ENCODE data around the gene MTMR1. TPM values are rescaled to one million over a fixed set of nuclear protein-coding genes. Genes with fewer than 3 reads are reported as not detected.

Gene MTMR1
- total and polyA plus RNA-seq, 5 donors from 2014 or later = 17.9 to 61.1 (median 27.9) TPM

- H3K4me1 ChIP-seq (ENCODE audit: control insufficient read depth, insufficient read depth, low read length, poor library complexity, severe bottlenecking) = peaks cover 32% of the 10 kb centered on the region
- H3K9me3 Mint-ChIP-seq = no peaks in the 10 kb centered on the region
- H3K27me3 Mint-ChIP-seq = no peaks in the 10 kb centered on the region
- H3K36me3 ChIP-seq (ENCODE audit: control insufficient read depth, insufficient read depth, low read length) = no peaks in the 10 kb centered on the region
- H3K27ac Mint-ChIP-seq = peak overlapping the region in 2 of 3 donors; percentile 87 to 92
- peaks cover 19 to 54% (median 26%) of the 10 kb centered on the region in 4 donors for H3K4me1 Mint-ChIP-seq
- no peaks in the 10 kb centered on the region for H3K27me3 ChIP-seq (ENCODE audit: control insufficient read depth, insufficient read depth, low read length)
- ATAC-seq (ENCODE audit: low read depth in 2 of 2) (no peak), DNase-seq (no peak)
- H3K9me3 ChIP-seq (ENCODE audit: control insufficient read depth in 2 of 2, low read length in 2 of 2) = no peaks in the 10 kb centered on the region
- H3K4me3 ChIP-seq (ENCODE audit: low read depth, low read length) = no peak overlapping the region
- no peak overlapping the region for H3K4me3 Mint-ChIP-seq
- peak overlapping the region; percentile 84 for H3K27ac ChIP-seq (ENCODE audit: insufficient read depth, low read length, poor library complexity, severe bottlenecking)
- H3K36me3 Mint-ChIP-seq = no peaks in the 10 kb centered on the region
Measured at GRCh38 chrX:150690126-150690525, 3.1 kb upstream of the MTMR1 start.

- H3K27me3 ChIP-seq (ENCODE audit: control insufficient read depth, insufficient read depth, low read length) = no peaks in the 10 kb centered on the region
- Mint-ChIP-seq H3K27me3 (no peaks in the 10 kb centered on the region), H3K4me3 (peak overlapping the region; percentile 84 to 92 (median 90)), H3K36me3 (no peaks in the 10 kb centered on the region), H3K27ac (peak overlapping the region; percentile 87 to 95 (median 92)), H3K4me1 (peaks cover 26 to 74% (median 43%) of the 10 kb centered on the region in 4 donors), H3K9me3 (no peaks in the 10 kb centered on the region)
- peak overlapping the region; percentile 84 for H3K27ac ChIP-seq (ENCODE audit: insufficient read depth, low read length, poor library complexity, severe bottlenecking)
- H3K36me3 ChIP-seq (ENCODE audit: control insufficient read depth, insufficient read depth, low read length) = no peaks in the 10 kb centered on the region
- DNase-seq = no peak
- no peak for ATAC-seq (ENCODE audit: low read depth in 2 of 2)
- peak overlapping the region; percentile 87 for H3K4me3 ChIP-seq (ENCODE audit: low read depth, low read length)
- peaks cover 54% of the 10 kb centered on the region for H3K4me1 ChIP-seq (ENCODE audit: control insufficient read depth, insufficient read depth, low read length, poor library complexity, severe bottlenecking)
- no peaks in the 10 kb centered on the region for H3K9me3 ChIP-seq (ENCODE audit: control insufficient read depth in 2 of 2, low read length in 2 of 2)
Measured at GRCh38 chrX:150692296-150692695, 900 bp upstream of the MTMR1 start.

GRCh38 chrX:150693725-150694574, 754 bp downstream of the MTMR1 start:
- H3K4me3 ChIP-seq (ENCODE audit: low read depth, low read length) = peak overlapping the region; percentile 79

GRCh38 chrX:150694738-150695410, 1.7 kb downstream of the MTMR1 start:
- peaks cover 3% of the 10 kb centered on the region for H3K36me3 Mint-ChIP-seq
- H3K27me3 Mint-ChIP-seq = no peaks in the 10 kb centered on the region
- Histone ChIP-seq H3K4me1 (ENCODE audit: control insufficient read depth, insufficient read depth, low read length, poor library complexity, severe bottlenecking) (peaks cover 61% of the 10 kb centered on the region), H3K9me3 (ENCODE audit: control insufficient read depth in 2 of 2, low read length in 2 of 2) (no peaks in the 10 kb centered on the region), H3K36me3 (ENCODE audit: control insufficient read depth, insufficient read depth, low read length) (peaks cover 5% of the 10 kb centered on the region), H3K27me3 (ENCODE audit: control insufficient read depth, insufficient read depth, low read length) (no peaks in the 10 kb centered on the region), H3K27ac (ENCODE audit: insufficient read depth, low read length, poor library complexity, severe bottlenecking) (peak overlapping the region; percentile 89), H3K4me3 (ENCODE audit: low read depth, low read length) (peak overlapping the region; percentile 79)
- no peaks in the 10 kb centered on the region for H3K9me3 Mint-ChIP-seq
- H3K4me3 Mint-ChIP-seq = peak overlapping the region; percentile 95 to 100 (median 98)
- DNase-seq (peak in 1 of 3 donors; percentile 34), ATAC-seq (ENCODE audit: low read depth in 2 of 2) (no peak)
- peak overlapping the region; percentile 65 to 97 (median 93) for H3K27ac Mint-ChIP-seq
- H3K4me1 Mint-ChIP-seq = peaks cover 26 to 73% (median 42%) of the 10 kb centered on the region in 4 donors

More at GRCh38 chrX:150693725-150694574, 754 bp downstream of the MTMR1 start:
- H3K9me3 Mint-ChIP-seq = no peaks in the 10 kb centered on the region
- H3K9me3 ChIP-seq (ENCODE audit: control insufficient read depth in 2 of 2, low read length in 2 of 2) = no peaks in the 10 kb centered on the region
- H3K4me1 Mint-ChIP-seq = peaks cover 26 to 73% (median 42%) of the 10 kb centered on the region in 4 donors
- peak overlapping the region; percentile 95 to 100 (median 98) for H3K4me3 Mint-ChIP-seq
- peak overlapping the region; percentile 97 to 98 (median 98) for H3K27ac Mint-ChIP-seq
- peak overlapping the region; percentile 89 for H3K27ac ChIP-seq (ENCODE audit: insufficient read depth, low read length, poor library complexity, severe bottlenecking)
- no peaks in the 10 kb centered on the region for H3K36me3 ChIP-seq (ENCODE audit: control insufficient read depth, insufficient read depth, low read length)
- H3K4me1 ChIP-seq (ENCODE audit: control insufficient read depth, insufficient read depth, low read length, poor library complexity, severe bottlenecking) = peaks cover 58% of the 10 kb centered on the region
- no peaks in the 10 kb centered on the region for H3K27me3 ChIP-seq (ENCODE audit: control insufficient read depth, insufficient read depth, low read length)
- ATAC-seq (ENCODE audit: low read depth in 2 of 2) (peak; percentile 65 to 70), DNase-seq (peak; percentile 67 to 91 (median 71))
- no peaks in the 10 kb centered on the region for H3K27me3 Mint-ChIP-seq
- peaks cover 3% of the 10 kb centered on the region for H3K36me3 Mint-ChIP-seq

- peak overlapping the region; percentile 53 to 89 (median 56) for H3K27ac Mint-ChIP-seq
- peaks cover 27 to 71% (median 46%) of the 10 kb centered on the region in 4 donors for H3K4me1 Mint-ChIP-seq
- H3K36me3 Mint-ChIP-seq = peaks cover 5% of the 10 kb centered on the region
- no peaks in the 10 kb centered on the region for H3K9me3 Mint-ChIP-seq
- H3K27ac ChIP-seq (ENCODE audit: insufficient read depth, low read length, poor library complexity, severe bottlenecking) = peak overlapping the region; percentile 47
- peaks cover 15% of the 10 kb centered on the region for H3K36me3 ChIP-seq (ENCODE audit: control insufficient read depth, insufficient read depth, low read length)
- no peaks in the 10 kb centered on the region for H3K9me3 ChIP-seq (ENCODE audit: control insufficient read depth in 2 of 2, low read length in 2 of 2)
- H3K27me3 Mint-ChIP-seq = no peaks in the 10 kb centered on the region
- ATAC-seq (ENCODE audit: low read depth in 2 of 2) (no peak), DNase-seq (peak in 1 of 3 donors; percentile 36)
- H3K4me3 Mint-ChIP-seq = peak overlapping the region; percentile 95 to 100 (median 98)
- peak overlapping the region; percentile 73 for H3K4me3 ChIP-seq (ENCODE audit: low read depth, low read length)
- no peaks in the 10 kb centered on the region for H3K27me3 ChIP-seq (ENCODE audit: control insufficient read depth, insufficient read depth, low read length)
- H3K4me1 ChIP-seq (ENCODE audit: control insufficient read depth, insufficient read depth, low read length, poor library complexity, severe bottlenecking) = peaks cover 50% of the 10 kb centered on the region
Measured at GRCh38 chrX:150696331-150696730, 3.1 kb downstream of the MTMR1 start.

- no peaks in the 10 kb centered on the region for H3K9me3 Mint-ChIP-seq
- peaks cover 9% of the 10 kb centered on the region for H3K36me3 Mint-ChIP-seq
- peaks cover 22 to 70% (median 47%) of the 10 kb centered on the region in 4 donors for H3K4me1 Mint-ChIP-seq
- H3K9me3 ChIP-seq (ENCODE audit: control insufficient read depth in 2 of 2, low read length in 2 of 2) = no peaks in the 10 kb centered on the region
- no peaks in the 10 kb centered on the region for H3K27me3 ChIP-seq (ENCODE audit: control insufficient read depth, insufficient read depth, low read length)
- peaks cover 45% of the 10 kb centered on the region for H3K4me1 ChIP-seq (ENCODE audit: control insufficient read depth, insufficient read depth, low read length, poor library complexity, severe bottlenecking)
- H3K4me3 Mint-ChIP-seq = peak overlapping the region; percentile 67 to 100 (median 92)
- no peaks in the 10 kb centered on the region for H3K27me3 Mint-ChIP-seq
- ATAC-seq (ENCODE audit: low read depth in 2 of 2) (no peak), DNase-seq (peak in 1 of 3 donors; percentile 35)
- peak overlapping the region; percentile 55 for H3K27ac ChIP-seq (ENCODE audit: insufficient read depth, low read length, poor library complexity, severe bottlenecking)
- peak overlapping the region in 2 of 3 donors; percentile 42 to 89 for H3K27ac Mint-ChIP-seq
- H3K36me3 ChIP-seq (ENCODE audit: control insufficient read depth, insufficient read depth, low read length) = peaks cover 17% of the 10 kb centered on the region
- peak overlapping the region; percentile 73 for H3K4me3 ChIP-seq (ENCODE audit: low read depth, low read length)
Measured at GRCh38 chrX:150696866-150697265, 3.7 kb downstream of the MTMR1 start.

GRCh38 chrX:150697641-150698040, 4.4 kb downstream of the MTMR1 start:
- H3K27ac ChIP-seq (ENCODE audit: insufficient read depth, low read length, poor library complexity, severe bottlenecking) = peak overlapping the region; percentile 55
- Mint-ChIP-seq H3K4me3 (peak overlapping the region; percentile 67 to 100 (median 92)), H3K9me3 (no peaks in the 10 kb centered on the region), H3K27me3 (no peaks in the 10 kb centered on the region), H3K4me1 (peaks cover 18 to 65% (median 42%) of the 10 kb centered on the region in 4 donors), H3K36me3 (peaks cover 9% of the 10 kb centered on the region), H3K27ac (peak overlapping the region; percentile 78 to 89 (median 83))
- peak overlapping the region; percentile 73 for H3K4me3 ChIP-seq (ENCODE audit: low read depth, low read length)
- DNase-seq (peak in 1 of 3 donors; percentile 29), ATAC-seq (ENCODE audit: low read depth in 2 of 2) (no peak)
- no peaks in the 10 kb centered on the region for H3K9me3 ChIP-seq (ENCODE audit: control insufficient read depth in 2 of 2, low read length in 2 of 2)
- peaks cover 42% of the 10 kb centered on the region for H3K4me1 ChIP-seq (ENCODE audit: control insufficient read depth, insufficient read depth, low read length, poor library complexity, severe bottlenecking)
- peaks cover 17% of the 10 kb centered on the region for H3K36me3 ChIP-seq (ENCODE audit: control insufficient read depth, insufficient read depth, low read length)
- no peaks in the 10 kb centered on the region for H3K27me3 ChIP-seq (ENCODE audit: control insufficient read depth, insufficient read depth, low read length)

All from CD4-positive, CD25-positive, alpha-beta regulatory T cell (primary cell).